H9 (cell line): ENCODE results near the gene ZNF25. TPM values are rescaled to one million over a fixed set of nuclear protein-coding genes. Genes with fewer than 3 reads are reported as not detected.

Experiments
- DNase-seq: peaks from one replicate; pipeline ENCODE4 v3.0.0-alpha.2; 2017
- H2AFZ ChIP-seq: one replicate; pipeline ENCODE4 v1.6.1; 2013; ENCODE audit warnings: mild to moderate bottlenecking, low read length, control low read depth, moderate library complexity
- H2AK5ac ChIP-seq: 2 replicates; pipeline ENCODE4 v1.6.1; 2013; ENCODE audit warnings: low read length, control low read depth, mixed read lengths; ENCODE audit not compliant: insufficient read length
- H2BK120ac ChIP-seq: one replicate; pipeline ENCODE4 v1.6.1; 2013; ENCODE audit warnings: low read depth, mild to moderate bottlenecking, low read length, control low read depth, inconsistent platforms; ENCODE audit not compliant: poor library complexity, severe bottlenecking
- H2BK12ac ChIP-seq: 2 replicates; pipeline ENCODE4 v1.6.1; 2013; ENCODE audit warnings: low read length, control low read depth, mixed read lengths, low read depth; ENCODE audit not compliant: insufficient read length
- H2BK15ac ChIP-seq: 2 replicates; pipeline ENCODE4 v1.6.1; 2013; ENCODE audit warnings: low read depth, low read length, control low read depth
- H2BK20ac ChIP-seq: one replicate; pipeline ENCODE4 v1.6.1; 2013; ENCODE audit warnings: low read depth, mild to moderate bottlenecking, low read length, control low read depth, inconsistent platforms; ENCODE audit not compliant: poor library complexity, severe bottlenecking
- H2BK5ac ChIP-seq: 2 replicates; pipeline ENCODE4 v1.6.1; 2013; ENCODE audit warnings: low read length, control low read depth, mixed read lengths; ENCODE audit not compliant: insufficient read length
- H3K14ac ChIP-seq: 2 replicates; pipeline ENCODE4 v1.6.1; 2013; ENCODE audit warnings: low read length, control low read depth; ENCODE audit not compliant: insufficient read depth
- H3K18ac ChIP-seq: 2 replicates; pipeline ENCODE4 v1.6.1; 2013; ENCODE audit warnings: low read depth, mild to moderate bottlenecking, mixed read lengths, low read length, control low read depth; ENCODE audit not compliant: insufficient read length
- H3K23ac ChIP-seq: 2 replicates; pipeline ENCODE4 v1.6.1; 2013; ENCODE audit warnings: low read length, control low read depth, mixed read lengths, low read depth; ENCODE audit not compliant: insufficient read length
- H3K23me2 ChIP-seq: 2 replicates; pipeline ENCODE4 v1.6.1; 2013; ENCODE audit warnings: low read depth, mild to moderate bottlenecking, mixed read lengths, low read length, control low read depth; ENCODE audit not compliant: insufficient read length, poor library complexity, severe bottlenecking
- H3K27ac ChIP-seq: 2 replicates; pipeline ENCODE4 v1.5.1; 2013; ENCODE audit warnings: low read length, control low read depth, mixed read lengths, low read depth; ENCODE audit not compliant: insufficient read length
- H3K27me3 ChIP-seq: 2 replicates; pipeline ENCODE4 v1.6.1; 2013; ENCODE audit warnings: low read length, control low read depth, inconsistent platforms; ENCODE audit not compliant: insufficient read depth
- H3K4ac ChIP-seq: 2 replicates; pipeline ENCODE4 v1.6.1; 2013; ENCODE audit warnings: low read depth, mild to moderate bottlenecking, control low read depth, inconsistent platforms, low read length, moderate library complexity
- H3K4me1 ChIP-seq: 2 replicates; pipeline ENCODE4 v1.6.1; 2013; ENCODE audit warnings: low read length, control low read depth, inconsistent platforms; ENCODE audit not compliant: insufficient read depth
- H3K4me2 ChIP-seq: 2 replicates; pipeline ENCODE4 v1.6.1; 2013; ENCODE audit warnings: low read length, control low read depth, mixed read lengths; ENCODE audit not compliant: insufficient read length, insufficient read depth
- H3K56ac ChIP-seq: 2 replicates; pipeline ENCODE4 v1.6.1; 2013; ENCODE audit warnings: low read depth, mild to moderate bottlenecking, mixed read lengths, low read length, control low read depth; ENCODE audit not compliant: insufficient read length
- H3K79me1 ChIP-seq: 2 replicates; pipeline ENCODE4 v1.6.1; 2013; ENCODE audit warnings: low read depth, mild to moderate bottlenecking, moderate library complexity, low read length, control low read depth, inconsistent platforms; ENCODE audit not compliant: insufficient read depth, poor library complexity, severe bottlenecking
- H3K79me2 ChIP-seq: 2 replicates; pipeline ENCODE4 v1.6.1; 2013; ENCODE audit warnings: low read length, control low read depth, inconsistent platforms; ENCODE audit not compliant: insufficient read depth
- H3K9ac ChIP-seq: 2 replicates; pipeline ENCODE4 v1.6.1; 2013; ENCODE audit warnings: low read length, control low read depth, mixed read lengths; ENCODE audit not compliant: insufficient read length; ENCODE audit errors: extremely low read depth
- H3K9me3 ChIP-seq: one replicate; pipeline ENCODE4 v1.6.1; 2013; ENCODE audit warnings: low read depth, low read length, inconsistent platforms; ENCODE audit not compliant: control insufficient read depth
- H3T11ph ChIP-seq: one replicate; pipeline ENCODE4 v1.6.1; 2013; ENCODE audit warnings: mild to moderate bottlenecking, low read length, control low read depth, inconsistent platforms
- H4K20me1 ChIP-seq: one replicate; pipeline ENCODE4 v1.6.1; 2013; ENCODE audit not compliant: control insufficient read depth, insufficient read length, insufficient read depth
- H4K5ac ChIP-seq: 2 replicates; pipeline ENCODE4 v1.6.1; 2013; ENCODE audit warnings: low read depth, mild to moderate bottlenecking, mixed read lengths, low read length, control low read depth; ENCODE audit not compliant: insufficient read length
- H4K8ac ChIP-seq: replicated peaks from 2 replicates; pipeline ENCODE4 v1.6.1; 2013; ENCODE audit warnings: low read length, control low read depth, mixed read lengths, low read depth; ENCODE audit not compliant: insufficient read length
- H4K91ac ChIP-seq: 2 replicates; pipeline ENCODE4 v1.6.1; 2013; ENCODE audit warnings: low read depth, mild to moderate bottlenecking, moderate library complexity, mixed read lengths, low read length, control low read depth; ENCODE audit not compliant: insufficient read length
- H3K27ac Mint-ChIP-seq, 3 experiments: 2 replicates in 2 of 3; 3 replicates in 1 of 3; pipeline ENCODE4 v1.8.0; 2020 to 2021; ENCODE audit warnings: mixed read lengths in 3 of 3, mild to moderate bottlenecking in 1 of 3, moderate library complexity in 1 of 3
- H3K27me3 Mint-ChIP-seq: 2 replicates; pipeline ENCODE4 v1.8.0; 2021; ENCODE audit warnings: low read depth, mild to moderate bottlenecking, moderate library complexity, mixed read lengths
- H3K36me3 Mint-ChIP-seq, 3 experiments: 2 replicates in 2 of 3; 3 replicates in 1 of 3; pipeline ENCODE4 v1.8.0; 2020 to 2021; ENCODE audit warnings: low read depth in 3 of 3, mixed read lengths in 3 of 3; ENCODE audit not compliant: insufficient read depth in 1 of 3
- H3K4me1 Mint-ChIP-seq, 2 experiments: 2 replicates each; pipeline ENCODE4 v1.8.0; 2020; ENCODE audit warnings: mixed read lengths in 2 of 2
- H3K4me3 Mint-ChIP-seq, 2 experiments: 2 replicates in 1 of 2; 3 replicates in 1 of 2; pipeline ENCODE4 v1.8.0; 2020 to 2021; ENCODE audit warnings: mild to moderate bottlenecking in 2 of 2, mixed read lengths in 2 of 2, moderate library complexity in 1 of 2
- H3K9me3 Mint-ChIP-seq, 2 experiments: 2 replicates in 1 of 2; 3 replicates in 1 of 2; pipeline ENCODE4 v1.8.0; 2020; ENCODE audit warnings: mild to moderate bottlenecking in 2 of 2, mixed read lengths in 2 of 2, moderate library complexity in 1 of 2
- CTCF ChIP-seq: fragments of 200-600 bp; sonication (generic); conservative IDR thresholded peaks from 3 replicates; pipeline ENCODE4 v1.8.0; 2021; ENCODE audit warnings: antibody characterized with exemption, mild to moderate bottlenecking
- WGBS: extraction: QIAGEN DNeasy Blood & Tissue Kit; methylation state at CpG from one replicate; pipeline ENCODE4 v1.1.7; 2013; ENCODE audit warnings: missing lambda C conversion rate, low lambda C conversion rate, mixed read lengths; ENCODE audit not compliant: insufficient read length; ENCODE audit errors: extremely low coverage; 5-methylcytosine and 5-hydroxymethylcytosine counted together
- total RNA-seq: library from RNA; stranded (reverse); gene quantifications from 2 replicates; pipeline ENCODE4 v1.2.1, GENCODE V29; 2021

The ZNF25 gene
- total RNA-seq, 1 experiment from 2014 or later = 0.83 TPM

GRCh38 chr10:37934791-37935190 is 41.7 kb downstream of the ZNF25 start:
- Histone ChIP-seq H3K4me1 (no peaks in the 10 kb centered on the region), H3K79me1 (no peaks in the 10 kb centered on the region), H3K14ac (no peak overlapping the region), H3K4ac (no peak overlapping the region), H3K9me3 (peaks cover 60% of the 10 kb centered on the region), H3K23ac (no peak overlapping the region), H2AFZ (no peak overlapping the region), H4K20me1 (no peaks in the 10 kb centered on the region), H4K91ac (no peak overlapping the region), H3T11ph (no peak overlapping the region), H2AK5ac (no peak overlapping the region), H3K23me2 (no peaks in the 10 kb centered on the region), H3K4me2 (no peak overlapping the region), H2BK15ac (no peak overlapping the region), H3K9ac (no peak overlapping the region), H2BK5ac (no peak overlapping the region), H4K8ac (no peak overlapping the region), H2BK120ac (no peak overlapping the region), H2BK12ac (no peak overlapping the region), H3K56ac (no peak overlapping the region), H3K18ac (no peak overlapping the region), H3K27me3 (no peaks in the 10 kb centered on the region), H4K5ac (no peak overlapping the region), H3K79me2 (no peaks in the 10 kb centered on the region), H3K27ac (no peak overlapping the region), H2BK20ac (no peak overlapping the region)
- H3K27ac Mint-ChIP-seq = no peak overlapping the region
- H3K4me1 Mint-ChIP-seq = no peaks in the 10 kb centered on the region
- no peak for DNase-seq
- no peak for TF ChIP-seq CTCF
- WGBS = no CpG with 5 or more reads among the region's 2 CpGs
- H3K36me3 Mint-ChIP-seq = peaks cover 8 to 33% (median 17%) of the 10 kb centered on the region in 3 experiments; a peak in 5 of 7 replicates
- peaks cover 2% of the 10 kb centered on the region for H3K27me3 Mint-ChIP-seq
- no peak overlapping the region for H3K4me3 Mint-ChIP-seq
- H3K9me3 Mint-ChIP-seq = peaks cover 94% of the 10 kb centered on the region in 2 experiments
